GM12878 (cell line): ENCODE results near the gene PITX1. TPM values are rescaled to one million over a fixed set of nuclear protein-coding genes. Genes with fewer than 3 reads are reported as not detected.

Source experiments
- ATAC-seq: fragments of 200-7000 bp; cut with Tn5 transposase; 3 replicates; pipeline ENCODE4 v1.9.1; 2020; ENCODE audit warnings: mild to moderate bottlenecking, moderate library complexity
- BruUV-seq: library from RNA; stranded (reverse); fragments of 400-500 nt; replicated peaks from 2 replicates; lab custom pipeline; 2021; lab: Mats Ljungman, UMichigan
- CTCF ChIA-PET: fragments of 300-600 bp; sonication (Branson Sonifier 250); formaldehyde crosslinking; extraction: SDS; loops from one replicate; lab custom pipeline; 2021; ENCODE audit warnings: inconsistent platforms; lab: Yijun Ruan, JAX
- POLR2A ChIA-PET: fragments of 350-600 bp; formaldehyde crosslinking; extraction: SDS; loops from one replicate; lab custom pipeline; 2021; ENCODE audit warnings: inconsistent platforms; lab: Charles Lee
- RAD21 ChIA-PET: fragments of 300-600 bp; sonication (Branson Sonifier 250); formaldehyde crosslinking; loops from one replicate; lab custom pipeline; 2023; ENCODE audit warnings: antibody characterized with exemption; ENCODE audit not compliant: unreplicated experiment; lab: Charles Lee
- SMC1A ChIA-PET: fragments of 300-600 bp; sonication (Branson Sonifier 250); formaldehyde crosslinking; loops from one replicate; lab custom pipeline; 2023; ENCODE audit not compliant: unreplicated experiment, uncharacterized antibody; lab: Charles Lee
- DNase-seq: peaks from one replicate; pipeline ENCODE4 v3.0.0-alpha.2; 2011; ENCODE audit warnings: low read depth, low spot score
- FAIRE-seq: peaks from 3 replicates; lab custom pipeline; 2011; peaks lifted over from hg19 to GRCh38; lab: Jason Lieb, UNC
- H2AFZ ChIP-seq: 2 replicates; pipeline ENCODE4 v1.6.0; 2011; ENCODE audit warnings: low read depth, low read length, control low read depth; ENCODE audit not compliant: control insufficient read depth
- H3K27ac ChIP-seq: 2 replicates; pipeline ENCODE4 v1.5.1; 2011; ENCODE audit warnings: control low read depth; ENCODE audit not compliant: control insufficient read depth, insufficient read depth
- H3K27me3 ChIP-seq, 2 experiments: replicated peaks in 1 of 2; 2 replicates each; pipeline versions ENCODE4 v1.6.0 to v1.6.1; 2011; ENCODE audit warnings: low read length in 1 of 2; ENCODE audit not compliant: control insufficient read depth in 2 of 2, insufficient read depth in 2 of 2
- H3K36me3 ChIP-seq, 2 experiments: 2 replicates each; pipeline ENCODE4 v1.5.1; 2011; ENCODE audit warnings: low read length in 1 of 2; ENCODE audit not compliant: control insufficient read depth in 2 of 2, insufficient read depth in 2 of 2
- H3K4me1 ChIP-seq: 2 replicates; pipeline ENCODE4 v1.6.1; 2011; ENCODE audit warnings: mild to moderate bottlenecking, low read length, moderate library complexity, mixed read lengths; ENCODE audit not compliant: control insufficient read depth, insufficient read depth
- H3K4me2 ChIP-seq: 2 replicates; pipeline ENCODE4 v1.6.0; 2011; ENCODE audit warnings: control low read depth; ENCODE audit not compliant: control insufficient read depth, insufficient read depth
- H3K4me3 ChIP-seq: fragments of 200-600 bp; sonication (generic); 2 replicates; pipeline ENCODE4 v1.5.1; 2016
- H3K79me2 ChIP-seq: 2 replicates; pipeline ENCODE4 v1.6.0; 2011; ENCODE audit warnings: low read length; ENCODE audit not compliant: control insufficient read depth, insufficient read depth
- H3K9ac ChIP-seq: 2 replicates; pipeline ENCODE4 v1.8.0; 2011; ENCODE audit warnings: low read length, control low read depth, mixed read lengths; ENCODE audit not compliant: control insufficient read depth, insufficient read depth
- H3K9me3 ChIP-seq: replicated peaks from 3 replicates; pipeline ENCODE4 v1.5.1; 2011; ENCODE audit warnings: mild to moderate bottlenecking, low read length; ENCODE audit not compliant: control insufficient read depth, insufficient read depth
- H4K20me1 ChIP-seq: 2 replicates; pipeline ENCODE4 v1.6.0; 2011; ENCODE audit not compliant: control insufficient read depth, insufficient read depth
- CHD1 ChIP-seq: IDR thresholded peaks from 2 replicates; pipeline ENCODE4 v1.6.1; 2012; ENCODE audit warnings: low read depth, low read length, improper control_type of control experiment
- E2F8 ChIP-seq: fragments of 450-650 bp; IDR thresholded peaks from 2 replicates; pipeline ENCODE4 v1.6.1; 2018; ENCODE audit warnings: mild to moderate bottlenecking, low read depth, moderate library complexity; ENCODE audit not compliant: partially characterized antibody
- POU2F2 ChIP-seq: IDR thresholded peaks from 3 replicates; pipeline ENCODE4 v1.6.1; 2011; ENCODE audit warnings: low read depth, mild to moderate bottlenecking, low read length, borderline replicate concordance
- SKIL ChIP-seq: fragments of 450-650 bp; IDR thresholded peaks from 2 replicates; pipeline ENCODE4 v1.6.1; 2017; ENCODE audit warnings: mild to moderate bottlenecking, low read depth, inconsistent platforms; ENCODE audit not compliant: poor library complexity, severe bottlenecking
- TAF1 ChIP-seq: IDR thresholded peaks from 2 replicates; pipeline ENCODE4 v1.6.1; 2011; ENCODE audit warnings: mild to moderate bottlenecking, low read depth, low read length, borderline replicate concordance
- TBL1XR1 ChIP-seq: IDR thresholded peaks from 2 replicates; pipeline ENCODE4 v1.6.1; 2012; ENCODE audit warnings: low read depth, low read length, improper control_type of control experiment
- USF2 ChIP-seq: IDR thresholded peaks from 2 replicates; pipeline ENCODE4 v1.6.1; 2011; ENCODE audit warnings: low read depth, low read length, improper control_type of control experiment, borderline replicate concordance
- ZNF207 ChIP-seq: fragments of 450-650 bp; IDR thresholded peaks from 2 replicates; pipeline ENCODE4 v1.6.1; 2014; ENCODE audit warnings: antibody characterized with exemption, mild to moderate bottlenecking, borderline replicate concordance
- ZNF217 ChIP-seq: fragments of 450-650 bp; IDR thresholded peaks from 2 replicates; pipeline ENCODE4 v1.6.1; 2017; ENCODE audit warnings: antibody characterized with exemption, mild to moderate bottlenecking
- WGBS: methylation state at CpG from one replicate; pipeline ENCODE4 v1.1.6; 2016; ENCODE audit warnings: low lambda C conversion rate; ENCODE audit not compliant: insufficient replicate concordance, insufficient coverage; ENCODE audit errors: missing lambda C conversion rate; 5-methylcytosine and 5-hydroxymethylcytosine counted together
- in situ Hi-C: fragments of 300-500 bp; cut with MboI; formaldehyde crosslinking; loops from 9 replicates; pipeline ENCODE4 v1.14.3; 2018; ENCODE audit warnings: mixed read lengths
- intact Hi-C: fragments of 100-400 bp; cut with micrococcal nuclease; formaldehyde crosslinking; loops from one replicate; pipeline ENCODE4 v1.14.2; 2022; ENCODE audit not compliant: unreplicated experiment
- polyA plus RNA-seq, 11 experiments: library from polyadenylated mRNA; depleted of rRNA in 4 of 11; unstranded in 6 of 11; stranded (reverse) in 5 of 11; fragments of >200 nt; fragmentation: Nextera tagmentation in 4 of 11; fragmentation: Illumina TruSeq in 1 of 11; extraction: Ambion mirVana in 4 of 11; extraction: Trizol in 1 of 11; gene quantifications; 1 replicate in 1 of 11; 2 replicates in 10 of 11; pipeline versions ENCODE4 v1.2.1 to v1.2.3, GENCODE V29; 2011 to 2016; ENCODE audit warnings: inconsistent platforms in 2 of 11, missing spikeins in 2 of 11, low read depth in 1 of 11
- total RNA-seq, 4 experiments: library from RNA; depleted of rRNA in 3 of 4; stranded (reverse); fragments of >200 nt in 3 of 4; fragmentation: Illumina TruSeq in 1 of 4; extraction: Trizol in 1 of 4; gene quantifications; 2 replicates each; pipeline versions ENCODE4 v1.2.1 to v1.2.3, GENCODE V29; 2013 to 2021
- TF ChIP-seq, protein P1 (sequence below): fragments of 450-650 bp; IDR thresholded peaks from 2 replicates; pipeline ENCODE4 v1.6.1; 2017; ENCODE audit warnings: borderline replicate concordance
- TF ChIP-seq, protein P2 (sequence below): fragments of 450-650 bp; IDR thresholded peaks from 2 replicates; pipeline ENCODE4 v1.6.1; 2017; ENCODE audit warnings: antibody characterized with exemption, mild to moderate bottlenecking, moderate library complexity
- TF ChIP-seq, protein P3 (sequence below): IDR thresholded peaks from 2 replicates; pipeline ENCODE4 v1.6.1; 2011; ENCODE audit warnings: mild to moderate bottlenecking, low read depth, low read length, moderate library complexity; ENCODE audit not compliant: insufficient replicate concordance

PITX1 gene
- total and polyA plus RNA-seq, 10 of the 15 experiments (the other 5 are each of a cell fraction or from before 2014, with no cell fraction given): 0.16 to 1.1 (median 0.68) TPM; not detected in 5

- H3K4me3 ChIP-seq: no peak overlapping the region
- ATAC-seq: no peak
- DNase-seq: no peak
- H3K9ac ChIP-seq: no peak overlapping the region
- in situ Hi-C loops (no loop called here), intact Hi-C loops (no loop called here)
- RAD21 ChIA-PET: no interaction called here
- H3K27ac ChIP-seq: no peak overlapping the region
- H3K4me1 ChIP-seq: no peaks in the 10 kb centered on the region
- CTCF ChIA-PET: no interaction called here
- H4K20me1 ChIP-seq: no peaks in the 10 kb centered on the region
- SMC1A ChIA-PET: no interaction called here
- no peaks in the 10 kb centered on the region for H3K27me3 ChIP-seq
- no peaks in the 10 kb centered on the region for H3K36me3 ChIP-seq
- no peaks in the 10 kb centered on the region; the same call in 2 of the 3 replicates for H3K9me3 ChIP-seq
- POLR2A ChIA-PET: no interaction called here
- H2AFZ ChIP-seq: no peak overlapping the region
- FAIRE-seq: no peak
- no peaks in the 10 kb centered on the region for H3K79me2 ChIP-seq
- H3K4me2 ChIP-seq: no peak overlapping the region
- 55% methylated on average over 8 of the region's 8 CpGs for WGBS
- BruUV-seq: no TSS peak
- TF ChIP-seq TAF1: no peak
- TF ChIP-seq, protein P1, sequence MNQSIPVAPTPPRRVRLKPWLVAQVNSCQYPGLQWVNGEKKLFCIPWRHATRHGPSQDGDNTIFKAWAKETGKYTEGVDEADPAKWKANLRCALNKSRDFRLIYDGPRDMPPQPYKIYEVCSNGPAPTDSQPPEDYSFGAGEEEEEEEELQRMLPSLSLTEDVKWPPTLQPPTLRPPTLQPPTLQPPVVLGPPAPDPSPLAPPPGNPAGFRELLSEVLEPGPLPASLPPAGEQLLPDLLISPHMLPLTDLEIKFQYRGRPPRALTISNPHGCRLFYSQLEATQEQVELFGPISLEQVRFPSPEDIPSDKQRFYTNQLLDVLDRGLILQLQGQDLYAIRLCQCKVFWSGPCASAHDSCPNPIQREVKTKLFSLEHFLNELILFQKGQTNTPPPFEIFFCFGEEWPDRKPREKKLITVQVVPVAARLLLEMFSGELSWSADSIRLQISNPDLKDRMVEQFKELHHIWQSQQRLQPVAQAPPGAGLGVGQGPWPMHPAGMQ: no peak
- TF ChIP-seq USF2: no peak
- no peak for TF ChIP-seq ZNF217
- TF ChIP-seq, protein P2, sequence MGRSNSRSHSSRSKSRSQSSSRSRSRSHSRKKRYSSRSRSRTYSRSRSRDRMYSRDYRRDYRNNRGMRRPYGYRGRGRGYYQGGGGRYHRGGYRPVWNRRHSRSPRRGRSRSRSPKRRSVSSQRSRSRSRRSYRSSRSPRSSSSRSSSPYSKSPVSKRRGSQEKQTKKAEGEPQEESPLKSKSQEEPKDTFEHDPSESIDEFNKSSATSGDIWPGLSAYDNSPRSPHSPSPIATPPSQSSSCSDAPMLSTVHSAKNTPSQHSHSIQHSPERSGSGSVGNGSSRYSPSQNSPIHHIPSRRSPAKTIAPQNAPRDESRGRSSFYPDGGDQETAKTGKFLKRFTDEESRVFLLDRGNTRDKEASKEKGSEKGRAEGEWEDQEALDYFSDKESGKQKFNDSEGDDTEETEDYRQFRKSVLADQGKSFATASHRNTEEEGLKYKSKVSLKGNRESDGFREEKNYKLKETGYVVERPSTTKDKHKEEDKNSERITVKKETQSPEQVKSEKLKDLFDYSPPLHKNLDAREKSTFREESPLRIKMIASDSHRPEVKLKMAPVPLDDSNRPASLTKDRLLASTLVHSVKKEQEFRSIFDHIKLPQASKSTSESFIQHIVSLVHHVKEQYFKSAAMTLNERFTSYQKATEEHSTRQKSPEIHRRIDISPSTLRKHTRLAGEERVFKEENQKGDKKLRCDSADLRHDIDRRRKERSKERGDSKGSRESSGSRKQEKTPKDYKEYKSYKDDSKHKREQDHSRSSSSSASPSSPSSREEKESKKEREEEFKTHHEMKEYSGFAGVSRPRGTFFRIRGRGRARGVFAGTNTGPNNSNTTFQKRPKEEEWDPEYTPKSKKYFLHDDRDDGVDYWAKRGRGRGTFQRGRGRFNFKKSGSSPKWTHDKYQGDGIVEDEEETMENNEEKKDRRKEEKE: no peak
- TF ChIP-seq E2F8: no peak
- TF ChIP-seq SKIL: no peak
- no peak for TF ChIP-seq POU2F2
- TF ChIP-seq CHD1: no peak
- no peak for TF ChIP-seq TBL1XR1
- TF ChIP-seq, protein P3, sequence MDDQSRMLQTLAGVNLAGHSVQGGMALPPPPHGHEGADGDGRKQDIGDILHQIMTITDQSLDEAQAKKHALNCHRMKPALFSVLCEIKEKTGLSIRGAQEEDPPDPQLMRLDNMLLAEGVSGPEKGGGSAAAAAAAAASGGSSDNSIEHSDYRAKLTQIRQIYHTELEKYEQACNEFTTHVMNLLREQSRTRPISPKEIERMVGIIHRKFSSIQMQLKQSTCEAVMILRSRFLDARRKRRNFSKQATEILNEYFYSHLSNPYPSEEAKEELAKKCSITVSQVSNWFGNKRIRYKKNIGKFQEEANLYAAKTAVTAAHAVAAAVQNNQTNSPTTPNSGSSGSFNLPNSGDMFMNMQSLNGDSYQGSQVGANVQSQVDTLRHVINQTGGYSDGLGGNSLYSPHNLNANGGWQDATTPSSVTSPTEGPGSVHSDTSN: no peak
- no peak for TF ChIP-seq ZNF207
Observed at GRCh38 chr5:134995850-134996402, 38.1 kb downstream of the PITX1 start.
